K562 (cell line): ENCODE measurements around the gene PRRC2C.

Experiments
- CBX5 ChIP-seq: IDR thresholded peaks from 2 replicates; pipeline ENCODE4 v1.6.1; 2014; ENCODE audit warnings: low read depth, borderline replicate concordance
- CTCF ChIP-seq, 3 experiments: IDR thresholded peaks in 2 of 3; conservative IDR thresholded peaks in 1 of 3; 2 replicates each; pipeline ENCODE4 v1.5.1; 2011 to 2012; ENCODE audit warnings: low read length in 3 of 3, mild to moderate bottlenecking in 3 of 3, control low read depth in 2 of 3, improper control_type of control experiment in 1 of 3, inconsistent platforms in 1 of 3, low read depth in 1 of 3, mixed read lengths in 1 of 3, moderate library complexity in 1 of 3; ENCODE audit not compliant: insufficient read depth in 2 of 3
- DPF2 ChIP-seq: fragments of 450-650 bp; IDR thresholded peaks from 2 replicates; pipeline ENCODE4 v1.6.1; 2016
- E2F1 ChIP-seq: sonication (generic); formaldehyde crosslinking; IDR thresholded peaks from 2 replicates; pipeline ENCODE4 v1.8.1; 2023; ENCODE audit warnings: mild to moderate bottlenecking, missing genetic modification reagents, moderate library complexity
- ID3 ChIP-seq, 2 experiments: fragments of 250-450 bp in 1 of 2; fragments of 450-650 bp in 1 of 2; sonication (Bioruptor Pico) in 1 of 2; IDR thresholded peaks; 2 replicates each; pipeline versions ENCODE4 v1.6.1 to v1.8.0; 2016 to 2021; ENCODE audit warnings: mild to moderate bottlenecking in 2 of 2, moderate library complexity in 2 of 2, missing compliant biosample characterization in 1 of 2, missing genetic modification characterization in 1 of 2
- MAX ChIP-seq: sonication (generic); formaldehyde crosslinking; IDR thresholded peaks from 2 replicates; pipeline ENCODE4 v1.9.0; 2022; ENCODE audit warnings: mild to moderate bottlenecking, missing genetic modification reagents
- NKRF ChIP-seq: fragments of 450-650 bp; IDR thresholded peaks from 2 replicates; pipeline ENCODE4 v1.6.1; 2016; ENCODE audit warnings: borderline replicate concordance
- POLR2A ChIP-seq: fragments of 450-650 bp; conservative IDR thresholded peaks from 2 replicates; pipeline ENCODE4 v1.6.1; 2016
- RAD21 ChIP-seq, 2 experiments: fragments of 250-450 bp in 1 of 2; fragments of 450-650 bp in 1 of 2; sonication (Bioruptor Pico) in 1 of 2; formaldehyde crosslinking in 1 of 2; IDR thresholded peaks in 1 of 2; conservative IDR thresholded peaks in 1 of 2; 2 replicates each; pipeline versions ENCODE4 v1.4.0 to v1.8.0; 2020 to 2022; ENCODE audit warnings: mild to moderate bottlenecking in 2 of 2, moderate library complexity in 1 of 2
- SMAD2 ChIP-seq: fragments of 150-350 bp; IDR thresholded peaks from 2 replicates; pipeline ENCODE4 v1.6.1; 2014; ENCODE audit warnings: low read depth, mild to moderate bottlenecking, low read length
- TEAD4 ChIP-seq, 2 experiments: sonication (generic) in 1 of 2; formaldehyde crosslinking in 1 of 2; IDR thresholded peaks; 2 replicates each; pipeline versions ENCODE4 v1.6.1 to v1.8.0; 2012 to 2022; ENCODE audit warnings: borderline replicate concordance in 1 of 2, inconsistent platforms in 1 of 2, low read length in 1 of 2, mild to moderate bottlenecking in 1 of 2, missing genetic modification reagents in 1 of 2
- ZNF408 ChIP-seq: fragments of 250-450 bp; sonication (Bioruptor Pico); IDR thresholded peaks from 2 replicates; pipeline ENCODE4 v1.4.0; 2020; ENCODE audit warnings: low read depth, mild to moderate bottlenecking, moderate library complexity

- TF ChIP-seq RAD21 (CRISPR knock-in tag; conservative IDR thresholded peaks at IDR 0.05 in 1 of 2, IDR thresholded peaks at IDR 0.05 in 1 of 2) (no peak), SMAD2 (no peak), CTCF (IDR thresholded peaks at IDR 0.05 in 2 of 3, conservative IDR thresholded peaks at IDR 0.05 in 1 of 3; ENCODE audit: insufficient read depth in 2 of 3, low read depth in 1 of 3, low read length in 3 of 3) (no peak), E2F1 (CRISPR knock-in tag) (no peak), ID3 (CRISPR knock-in tag; IDR thresholded peaks at IDR 0.05) (no peak), ID3 (tag; IDR thresholded peaks at IDR 0.05) (no peak), TEAD4 (IDR thresholded peaks at IDR 0.05; ENCODE audit: low read length) (no peak), TEAD4 (CRISPR knock-in tag; IDR thresholded peaks at IDR 0.05; ENCODE audit: borderline replicate concordance) (no peak), ZNF408 (no peak), DPF2 (no peak), NKRF (no peak), MAX (CRISPR knock-in tag) (no peak), CBX5 (no peak), POLR2A (no peak)
Measured at GRCh38 chr1:171507435-171507834, 22.1 kb downstream of the PRRC2C start.
